HL-60 (cell line): ENCODE data around the gene ARHGAP24.

Experiments
- DNase-seq, 2 experiments: peaks; one replicate each; pipeline ENCODE4 v3.0.0-alpha.2; 2010 to 2020; ENCODE audit warnings: low read depth in 1 of 2, low spot score in 1 of 2
- H3K27ac ChIP-seq: fragments of 250-450 bp; sonication (Bioruptor Pico); replicated peaks from 2 replicates; pipeline ENCODE4 v1.5.1; 2020; ENCODE audit warnings: mild to moderate bottlenecking, moderate library complexity
- H3K27me3 ChIP-seq: fragments of 250-450 bp; sonication (Bioruptor Pico); 2 replicates; pipeline ENCODE4 v1.5.1; 2021; ENCODE audit warnings: mild to moderate bottlenecking, moderate library complexity; ENCODE audit not compliant: insufficient read depth, poor library complexity, severe bottlenecking
- H3K4me3 ChIP-seq: replicated peaks from 2 replicates; pipeline ENCODE4 v1.5.1; 2011; ENCODE audit warnings: mild to moderate bottlenecking, control low read depth, low read length; ENCODE audit not compliant: insufficient read depth
- GABPA ChIP-seq: IDR thresholded peaks from 2 replicates; pipeline ENCODE4 v1.6.1; 2012; ENCODE audit warnings: low read depth
- POLR2AphosphoS5 ChIP-seq: IDR thresholded peaks from 2 replicates; pipeline ENCODE4 v1.6.1; 2012; ENCODE audit warnings: low read depth
- SPI1 ChIP-seq: IDR thresholded peaks from 2 replicates; pipeline ENCODE4 v1.6.1; 2012; ENCODE audit warnings: low read depth, mild to moderate bottlenecking, borderline replicate concordance
- TF ChIP-seq, protein P1 (sequence below): IDR thresholded peaks from 2 replicates; pipeline ENCODE4 v1.6.1; 2012; ENCODE audit warnings: low read depth; ENCODE audit not compliant: insufficient replicate concordance
- TF ChIP-seq, protein P2 (sequence below): IDR thresholded peaks from one replicate; pipeline ENCODE4 v1.5.1; 2011; ENCODE audit warnings: low read length, control low read depth, inconsistent platforms; ENCODE audit not compliant: insufficient read depth

The ARHGAP24 gene

DNA sequence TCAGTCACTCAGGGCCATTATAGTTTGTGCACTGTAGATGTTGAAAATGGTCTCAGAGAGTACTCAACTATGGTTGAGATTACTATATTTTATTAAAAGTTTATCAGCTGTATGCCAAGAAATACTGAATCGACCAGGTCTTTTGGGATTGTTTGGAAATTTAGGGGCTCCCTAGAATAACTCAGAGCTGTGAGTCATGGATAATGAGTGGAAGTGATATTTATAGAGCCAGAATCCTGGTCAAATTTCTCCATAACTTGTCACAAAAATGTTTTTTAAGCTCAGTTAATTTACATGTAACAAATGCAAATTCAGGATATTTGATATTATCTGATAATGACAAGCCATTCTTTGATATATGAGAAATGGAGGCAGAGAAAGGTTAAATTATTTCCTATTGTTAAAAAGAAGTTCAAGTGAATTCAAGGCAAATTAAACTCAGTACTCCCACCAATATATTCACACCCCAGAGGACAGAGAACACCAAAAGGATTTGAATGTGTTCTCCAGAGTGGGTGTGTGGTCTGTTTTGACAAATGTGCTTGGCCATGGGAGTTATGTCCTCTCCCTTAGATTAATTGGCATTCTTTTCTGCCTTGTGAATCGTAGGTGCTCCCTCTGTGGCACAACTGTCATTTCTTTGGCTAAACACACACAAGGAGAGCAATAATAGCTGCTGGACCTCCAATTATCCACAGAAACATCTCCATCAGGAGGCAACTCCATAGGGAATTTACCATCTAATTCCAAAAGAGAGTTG lies 37.7 kb downstream of the ARHGAP24 start:
- H3K4me3 ChIP-seq, result no peak overlapping the region
- no peak overlapping the region for H3K27ac ChIP-seq
- H3K27me3 ChIP-seq, result no peaks in the 10 kb centered on the region
- TF ChIP-seq, protein P1, sequence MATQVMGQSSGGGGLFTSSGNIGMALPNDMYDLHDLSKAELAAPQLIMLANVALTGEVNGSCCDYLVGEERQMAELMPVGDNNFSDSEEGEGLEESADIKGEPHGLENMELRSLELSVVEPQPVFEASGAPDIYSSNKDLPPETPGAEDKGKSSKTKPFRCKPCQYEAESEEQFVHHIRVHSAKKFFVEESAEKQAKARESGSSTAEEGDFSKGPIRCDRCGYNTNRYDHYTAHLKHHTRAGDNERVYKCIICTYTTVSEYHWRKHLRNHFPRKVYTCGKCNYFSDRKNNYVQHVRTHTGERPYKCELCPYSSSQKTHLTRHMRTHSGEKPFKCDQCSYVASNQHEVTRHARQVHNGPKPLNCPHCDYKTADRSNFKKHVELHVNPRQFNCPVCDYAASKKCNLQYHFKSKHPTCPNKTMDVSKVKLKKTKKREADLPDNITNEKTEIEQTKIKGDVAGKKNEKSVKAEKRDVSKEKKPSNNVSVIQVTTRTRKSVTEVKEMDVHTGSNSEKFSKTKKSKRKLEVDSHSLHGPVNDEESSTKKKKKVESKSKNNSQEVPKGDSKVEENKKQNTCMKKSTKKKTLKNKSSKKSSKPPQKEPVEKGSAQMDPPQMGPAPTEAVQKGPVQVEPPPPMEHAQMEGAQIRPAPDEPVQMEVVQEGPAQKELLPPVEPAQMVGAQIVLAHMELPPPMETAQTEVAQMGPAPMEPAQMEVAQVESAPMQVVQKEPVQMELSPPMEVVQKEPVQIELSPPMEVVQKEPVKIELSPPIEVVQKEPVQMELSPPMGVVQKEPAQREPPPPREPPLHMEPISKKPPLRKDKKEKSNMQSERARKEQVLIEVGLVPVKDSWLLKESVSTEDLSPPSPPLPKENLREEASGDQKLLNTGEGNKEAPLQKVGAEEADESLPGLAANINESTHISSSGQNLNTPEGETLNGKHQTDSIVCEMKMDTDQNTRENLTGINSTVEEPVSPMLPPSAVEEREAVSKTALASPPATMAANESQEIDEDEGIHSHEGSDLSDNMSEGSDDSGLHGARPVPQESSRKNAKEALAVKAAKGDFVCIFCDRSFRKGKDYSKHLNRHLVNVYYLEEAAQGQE, result no peak
- TF ChIP-seq GABPA (no peak), POLR2AphosphoS5 (no peak), SPI1 (no peak)
- TF ChIP-seq, protein P2, sequence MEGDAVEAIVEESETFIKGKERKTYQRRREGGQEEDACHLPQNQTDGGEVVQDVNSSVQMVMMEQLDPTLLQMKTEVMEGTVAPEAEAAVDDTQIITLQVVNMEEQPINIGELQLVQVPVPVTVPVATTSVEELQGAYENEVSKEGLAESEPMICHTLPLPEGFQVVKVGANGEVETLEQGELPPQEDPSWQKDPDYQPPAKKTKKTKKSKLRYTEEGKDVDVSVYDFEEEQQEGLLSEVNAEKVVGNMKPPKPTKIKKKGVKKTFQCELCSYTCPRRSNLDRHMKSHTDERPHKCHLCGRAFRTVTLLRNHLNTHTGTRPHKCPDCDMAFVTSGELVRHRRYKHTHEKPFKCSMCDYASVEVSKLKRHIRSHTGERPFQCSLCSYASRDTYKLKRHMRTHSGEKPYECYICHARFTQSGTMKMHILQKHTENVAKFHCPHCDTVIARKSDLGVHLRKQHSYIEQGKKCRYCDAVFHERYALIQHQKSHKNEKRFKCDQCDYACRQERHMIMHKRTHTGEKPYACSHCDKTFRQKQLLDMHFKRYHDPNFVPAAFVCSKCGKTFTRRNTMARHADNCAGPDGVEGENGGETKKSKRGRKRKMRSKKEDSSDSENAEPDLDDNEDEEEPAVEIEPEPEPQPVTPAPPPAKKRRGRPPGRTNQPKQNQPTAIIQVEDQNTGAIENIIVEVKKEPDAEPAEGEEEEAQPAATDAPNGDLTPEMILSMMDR, result no peak
- DNase-seq, result no peak

DNA sequence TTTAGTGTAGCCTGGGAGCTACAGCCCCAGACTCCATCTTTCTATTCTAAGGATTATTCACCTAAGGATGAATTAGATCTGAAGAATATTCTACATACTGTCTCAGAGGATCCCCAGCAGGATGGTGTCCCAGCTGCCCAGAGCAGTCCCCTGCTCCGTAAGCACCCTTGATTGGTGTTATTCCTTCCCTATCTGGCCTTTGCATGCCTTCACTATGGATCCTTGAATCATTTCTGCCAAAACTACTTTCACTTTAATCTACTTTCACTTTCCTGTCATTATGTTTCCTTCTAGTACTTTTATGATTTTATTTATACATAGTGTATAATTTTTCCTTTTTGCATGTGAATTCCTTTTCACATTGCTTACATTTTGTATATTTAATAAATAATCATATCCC lies 39.2 kb downstream of the ARHGAP24 start:
- no peaks in the 10 kb centered on the region for H3K27me3 ChIP-seq
- no peak overlapping the region for H3K4me3 ChIP-seq
- H3K27ac ChIP-seq, result no peak overlapping the region
- DNase-seq, result no peak
- TF ChIP-seq, protein P1, result no peak
- TF ChIP-seq SPI1 (no peak), POLR2AphosphoS5 (no peak), GABPA (no peak)
- TF ChIP-seq, protein P2, result no peak

DNA sequence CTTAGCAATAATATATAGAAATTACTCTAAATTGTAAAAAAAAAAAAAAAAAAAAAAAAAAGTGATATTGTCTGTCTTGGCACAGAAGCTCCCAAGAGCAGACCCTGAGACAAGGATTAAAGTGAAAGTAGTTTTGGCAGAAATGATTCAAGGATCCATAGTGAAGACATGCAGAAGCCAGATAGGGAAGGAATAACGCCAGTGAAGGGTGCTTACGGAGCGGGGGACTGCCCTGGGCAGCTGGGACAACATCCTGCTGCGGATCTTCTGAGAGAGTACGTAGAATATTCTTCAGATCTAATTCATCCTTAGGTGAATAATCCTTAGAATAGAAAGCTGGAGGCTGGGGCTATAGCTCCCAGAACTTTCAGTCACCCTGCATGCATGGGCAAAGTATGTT lies 39.8 kb downstream of the ARHGAP24 start:
- no peak overlapping the region for H3K4me3 ChIP-seq
- H3K27me3 ChIP-seq, result no peaks in the 10 kb centered on the region
- no peak for DNase-seq
- TF ChIP-seq, protein P2, result no peak
- TF ChIP-seq POLR2AphosphoS5 (no peak), SPI1 (no peak), GABPA (no peak)
- TF ChIP-seq, protein P1, result no peak
- H3K27ac ChIP-seq, result no peak overlapping the region
